Adrenal gland (tissue), 5 donors: ENCODE measurements around the gene RNASE12.

ENCODE experiments used
- POLR2A ChIP-seq, 2 donors: fragments of 450-650 bp; IDR thresholded peaks; one replicate each; pipeline ENCODE4 v1.6.1; 2017; ENCODE audit warnings: antibody characterized with exemption in 2 of 2, mild to moderate bottlenecking in 2 of 2, moderate library complexity in 1 of 2
- TF ChIP-seq, protein P1 (sequence below), 6 experiments: fragments of 450-650 bp in 4 of 6; fragments of 200-600 bp in 2 of 6; sonication (generic) in 1 of 6; IDR thresholded peaks; 1 replicate in 5 of 6; 2 replicates in 1 of 6; pipeline versions ENCODE4 v1.5.1 to v1.8.0; 2016 to 2021; ENCODE audit warnings: antibody characterized with exemption in 6 of 6, mild to moderate bottlenecking in 2 of 6, moderate library complexity in 1 of 6
- donor health status: DM: no; HTN: no; CAD: no.

DNA sequence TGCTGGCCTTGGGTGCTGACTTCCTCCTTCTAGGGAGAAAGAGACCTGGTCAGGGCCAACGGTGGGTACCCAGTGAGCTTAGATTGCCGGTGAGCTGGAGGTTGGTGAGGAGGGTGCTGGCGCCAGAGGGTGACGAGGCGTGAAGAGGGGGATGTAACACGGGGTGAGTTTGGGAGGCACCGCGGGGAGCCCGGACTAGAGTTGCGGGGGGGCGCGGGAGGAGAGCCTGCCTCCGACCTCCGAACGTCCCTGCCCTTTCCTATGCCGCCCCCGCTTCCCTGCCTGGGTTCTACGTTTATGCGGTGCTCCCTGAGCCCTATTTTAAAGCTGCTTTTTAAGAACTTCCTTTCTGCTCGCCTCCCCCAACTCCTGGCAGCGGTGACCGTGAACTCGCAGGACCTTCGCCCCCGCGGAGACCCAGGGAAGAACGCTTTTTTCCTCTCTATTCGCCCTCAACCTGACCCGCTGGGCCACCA, 31.7 kb upstream of the RNASE12 start:
- TF ChIP-seq, protein P1, sequence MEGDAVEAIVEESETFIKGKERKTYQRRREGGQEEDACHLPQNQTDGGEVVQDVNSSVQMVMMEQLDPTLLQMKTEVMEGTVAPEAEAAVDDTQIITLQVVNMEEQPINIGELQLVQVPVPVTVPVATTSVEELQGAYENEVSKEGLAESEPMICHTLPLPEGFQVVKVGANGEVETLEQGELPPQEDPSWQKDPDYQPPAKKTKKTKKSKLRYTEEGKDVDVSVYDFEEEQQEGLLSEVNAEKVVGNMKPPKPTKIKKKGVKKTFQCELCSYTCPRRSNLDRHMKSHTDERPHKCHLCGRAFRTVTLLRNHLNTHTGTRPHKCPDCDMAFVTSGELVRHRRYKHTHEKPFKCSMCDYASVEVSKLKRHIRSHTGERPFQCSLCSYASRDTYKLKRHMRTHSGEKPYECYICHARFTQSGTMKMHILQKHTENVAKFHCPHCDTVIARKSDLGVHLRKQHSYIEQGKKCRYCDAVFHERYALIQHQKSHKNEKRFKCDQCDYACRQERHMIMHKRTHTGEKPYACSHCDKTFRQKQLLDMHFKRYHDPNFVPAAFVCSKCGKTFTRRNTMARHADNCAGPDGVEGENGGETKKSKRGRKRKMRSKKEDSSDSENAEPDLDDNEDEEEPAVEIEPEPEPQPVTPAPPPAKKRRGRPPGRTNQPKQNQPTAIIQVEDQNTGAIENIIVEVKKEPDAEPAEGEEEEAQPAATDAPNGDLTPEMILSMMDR (IDR thresholded peaks at IDR 0.05), result no peak
- TF ChIP-seq POLR2A (IDR thresholded peaks at IDR 0.05), result no peak
